ENCODE results near the gene DDX10.
"Not testable (repeated sequence)": the region's sequence is repeated elsewhere in the genome, so short reads cannot be mapped to it uniquely, and the experiment has no call there.

DDX10 gene

DNA sequence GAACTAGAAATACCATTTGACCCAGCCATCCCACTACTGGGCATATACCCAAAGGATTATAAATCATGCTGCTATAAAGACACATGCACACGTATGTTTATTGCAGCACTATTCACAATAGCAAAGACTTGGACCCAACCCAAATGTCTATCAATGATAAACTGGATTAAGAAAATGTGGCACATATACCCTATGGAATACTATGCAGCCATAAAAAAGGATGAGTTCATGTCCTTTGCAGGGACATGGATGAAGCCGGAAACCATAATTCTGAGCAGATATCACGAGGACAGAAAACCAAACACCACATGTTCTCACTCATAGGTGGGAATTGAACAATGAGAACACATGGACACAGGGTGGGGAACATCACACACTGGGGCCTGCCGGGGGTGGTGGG is 114.3 kb downstream of the DDX10 start:
- DNase-seq = not testable (repeated sequence)

DNA sequence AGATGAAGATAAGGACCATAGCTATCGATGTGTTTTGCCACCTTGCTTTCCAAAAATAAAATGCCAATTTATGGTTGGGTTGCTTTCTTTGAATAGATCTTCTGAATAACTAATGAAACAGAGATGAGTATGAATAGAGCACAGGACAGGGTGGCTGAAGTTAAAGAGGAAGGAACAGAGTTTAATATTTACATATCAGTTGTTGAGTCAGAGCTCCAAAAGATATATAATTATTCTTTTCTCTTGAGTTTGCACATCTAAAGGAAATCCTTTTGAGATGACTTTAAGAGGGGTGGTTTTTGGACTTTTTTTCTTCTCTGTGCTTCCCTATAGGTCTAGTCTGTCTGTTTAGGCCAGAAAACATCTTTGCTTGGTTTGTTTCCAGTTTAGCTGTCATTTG is 115.2 kb downstream of the DDX10 start:
- no peak for DNase-seq

DNA sequence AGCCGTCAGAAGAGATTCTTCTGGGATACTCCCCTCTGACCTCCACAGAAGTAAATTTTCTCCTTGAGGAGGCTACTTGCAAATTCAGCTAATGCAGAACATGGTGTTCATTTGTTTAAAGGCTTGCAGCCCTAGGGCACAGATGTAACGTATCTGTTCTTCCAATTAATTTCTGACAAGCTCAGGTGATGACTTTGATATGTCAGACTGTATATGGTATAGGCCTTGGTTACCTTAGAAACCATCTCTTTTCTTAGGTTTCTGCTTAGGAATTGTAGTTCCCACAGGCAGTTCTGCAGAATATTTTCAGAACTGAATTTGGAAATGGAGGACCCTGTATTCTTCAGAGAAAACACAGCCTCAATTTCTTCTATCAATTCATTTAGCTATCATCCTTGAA is 117.1 kb downstream of the DDX10 start:
- no peak for DNase-seq

DNA sequence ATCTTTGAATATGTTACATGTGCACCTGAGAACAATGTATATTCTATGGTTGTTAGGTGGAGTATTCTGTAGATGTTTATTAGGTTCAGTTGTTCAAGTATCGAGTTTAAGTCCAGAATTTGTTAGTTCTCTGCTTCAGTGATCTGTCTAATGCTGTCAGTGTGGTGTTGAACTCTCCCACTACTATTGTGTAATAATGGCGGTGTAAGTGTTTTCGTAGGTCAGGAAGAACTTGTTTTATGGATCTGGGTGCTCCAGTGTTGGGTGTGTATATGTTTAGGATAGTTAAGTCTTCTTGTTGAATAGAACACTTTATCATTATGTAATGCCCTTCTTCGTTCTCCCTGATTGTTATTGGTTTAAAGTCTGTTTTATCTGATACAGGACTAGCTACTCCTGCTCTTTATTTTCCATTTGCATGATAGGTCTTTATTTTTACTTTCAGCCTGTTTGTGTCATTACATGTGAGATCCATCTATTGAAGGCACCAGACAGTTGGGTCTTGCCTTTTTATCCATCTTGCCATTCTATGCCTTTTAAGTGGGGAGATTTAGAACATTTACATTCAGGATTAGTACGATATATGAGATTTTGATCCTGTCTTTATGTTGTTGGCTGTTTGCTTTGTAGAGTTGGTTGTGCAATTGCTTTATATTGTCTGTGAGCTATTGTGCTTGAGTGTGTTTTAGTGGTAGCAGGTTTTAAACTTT is 121.6 kb downstream of the DDX10 start:
- no peak for DNase-seq

DNA sequence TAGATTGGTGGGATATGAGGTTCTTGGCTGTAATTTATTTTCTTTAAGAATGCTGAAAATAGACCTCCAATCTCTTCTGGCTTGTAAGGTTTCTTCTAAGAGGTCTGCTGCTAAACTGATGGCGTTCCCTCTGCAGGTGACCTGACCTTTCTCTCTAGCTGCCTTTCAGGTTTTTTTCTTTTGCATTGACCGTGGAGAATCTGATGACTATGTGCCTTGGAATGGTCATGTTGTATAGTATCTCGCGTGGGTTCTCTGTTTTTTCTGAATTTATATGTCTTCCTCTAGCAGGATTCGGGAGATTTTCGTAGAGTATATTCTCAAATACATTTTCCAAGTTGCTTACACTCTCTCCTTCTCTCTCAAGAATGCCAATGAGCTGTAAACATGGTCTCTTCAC is 122.2 kb downstream of the DDX10 start:
- no peak for DNase-seq

DNA sequence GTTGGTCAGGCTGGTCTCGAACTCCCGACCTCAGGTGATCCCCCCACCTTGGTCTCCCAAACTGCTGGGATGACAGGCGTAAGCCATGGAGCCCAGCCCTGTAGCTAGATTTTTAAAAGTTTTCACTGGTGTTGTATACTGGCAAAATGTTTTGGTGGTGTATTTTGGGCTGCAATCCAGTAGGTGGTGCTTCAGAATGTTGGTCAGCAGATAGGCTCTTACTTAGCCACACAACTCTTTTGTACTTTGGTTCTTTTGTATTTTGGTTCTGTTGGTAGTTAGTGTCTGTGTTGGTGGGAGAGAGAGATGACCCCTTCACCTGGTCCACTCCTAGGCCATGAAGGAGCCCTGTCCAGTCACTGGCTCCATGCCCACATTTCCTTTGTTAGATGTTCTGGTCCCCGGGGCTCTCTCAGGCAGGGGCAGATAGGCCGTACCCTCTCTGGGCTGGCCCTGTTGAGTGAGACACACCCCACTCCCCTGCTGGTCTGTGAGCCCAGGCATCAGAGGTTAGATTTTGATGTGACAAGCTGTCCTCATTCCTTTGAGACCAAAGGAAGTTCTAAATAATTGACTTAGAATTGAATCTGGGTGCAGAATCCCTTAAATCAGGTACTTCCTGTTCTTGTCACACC is 123.8 kb downstream of the DDX10 start:
- DNase-seq = no peak

DNA sequence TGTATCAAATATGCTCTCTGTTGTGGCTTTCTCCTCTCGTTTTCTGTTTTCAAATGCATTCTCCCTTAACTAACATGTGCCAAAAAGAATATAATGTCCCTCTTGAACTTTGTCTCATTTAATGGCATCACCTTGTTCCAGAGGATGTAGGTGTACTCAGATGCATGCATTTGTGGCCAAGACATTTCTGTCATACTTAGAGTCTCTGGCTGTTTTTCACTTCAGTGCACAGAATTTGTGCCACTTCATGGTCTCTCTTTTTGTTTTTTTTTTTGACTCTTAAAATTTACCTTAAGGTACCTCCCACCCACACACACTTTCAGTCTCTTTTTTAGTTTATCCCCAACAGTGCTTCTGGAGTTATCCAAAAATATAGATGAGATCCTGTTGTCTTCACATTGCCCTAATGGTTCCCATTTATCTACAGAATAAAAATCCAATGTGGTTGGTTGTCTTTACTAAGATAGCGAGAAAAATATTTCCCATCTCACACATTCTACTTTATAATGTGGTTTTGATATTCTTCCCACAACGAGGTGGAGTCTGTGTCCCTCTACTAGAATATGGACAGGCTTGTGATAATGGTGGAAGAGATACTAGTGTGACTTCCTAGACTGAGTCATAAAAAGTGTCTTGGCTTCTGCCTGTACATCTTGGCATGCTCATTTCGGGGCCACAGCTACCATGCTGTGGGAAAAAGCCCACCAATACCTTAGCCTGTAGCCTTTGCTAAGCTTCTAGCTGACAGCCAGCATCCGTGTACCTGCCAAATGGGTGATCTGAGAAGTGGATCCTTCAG is 125.8 kb downstream of the DDX10 start:
- DNase-seq = no peak

DNA sequence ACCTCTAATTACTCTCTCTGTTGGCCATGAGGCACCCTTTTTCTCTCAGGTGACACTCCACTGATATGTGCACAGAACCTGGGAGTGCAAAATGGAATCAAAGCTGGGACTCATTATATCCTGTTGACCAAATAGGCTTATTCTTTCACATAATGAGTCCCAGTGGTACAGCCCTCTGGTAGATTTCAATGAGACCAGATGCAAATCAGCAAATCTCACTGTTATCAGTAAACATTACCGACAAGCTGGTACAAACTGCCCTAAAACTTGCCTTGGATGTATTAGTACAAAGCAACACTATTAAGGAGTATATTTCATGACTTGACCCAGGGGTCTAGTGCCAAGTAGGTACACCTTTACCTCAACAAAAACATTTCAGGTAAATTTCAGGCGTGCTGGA is 128.3 kb downstream of the DDX10 start:
- no peak for DNase-seq

DNA sequence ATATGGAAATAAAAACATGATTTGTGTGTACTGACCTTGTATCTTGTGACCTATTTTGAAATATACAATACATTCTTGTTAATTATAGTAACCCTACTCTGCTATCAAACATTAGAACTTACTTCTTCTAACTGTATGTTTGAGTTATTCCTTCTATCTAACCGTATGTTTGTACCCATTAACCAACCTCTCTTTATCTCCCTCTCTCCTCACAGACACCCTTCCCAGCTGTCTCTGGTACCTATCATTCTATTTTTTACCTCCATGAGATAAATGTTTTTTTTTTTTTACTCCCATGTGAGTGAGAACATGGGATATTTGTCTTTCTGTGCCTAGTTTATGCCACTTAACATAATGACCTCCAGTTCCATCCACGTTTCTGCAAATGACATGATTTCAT is 128.7 kb downstream of the DDX10 start:
- DNase-seq = no peak

DNA sequence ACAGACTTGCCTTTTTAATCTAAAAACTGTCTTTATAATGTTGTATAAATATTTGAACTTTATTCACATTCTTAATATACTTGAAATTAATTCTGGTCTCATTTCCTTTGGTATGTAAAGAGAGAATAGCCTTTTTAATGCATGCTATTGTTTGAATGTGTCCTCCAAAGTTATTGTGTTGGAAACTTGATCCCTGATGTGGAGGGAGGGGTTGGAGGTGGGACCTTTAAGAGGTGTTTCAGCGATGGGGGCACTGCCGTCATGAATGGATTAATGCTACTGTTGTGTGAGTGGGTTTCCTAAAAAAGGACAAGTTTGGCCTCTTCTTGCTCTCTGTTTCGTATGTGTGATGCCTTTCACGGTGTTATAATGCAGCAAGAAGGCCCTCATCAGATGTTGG is 131.7 kb downstream of the DDX10 start:
- DNase-seq = no peak

DNA sequence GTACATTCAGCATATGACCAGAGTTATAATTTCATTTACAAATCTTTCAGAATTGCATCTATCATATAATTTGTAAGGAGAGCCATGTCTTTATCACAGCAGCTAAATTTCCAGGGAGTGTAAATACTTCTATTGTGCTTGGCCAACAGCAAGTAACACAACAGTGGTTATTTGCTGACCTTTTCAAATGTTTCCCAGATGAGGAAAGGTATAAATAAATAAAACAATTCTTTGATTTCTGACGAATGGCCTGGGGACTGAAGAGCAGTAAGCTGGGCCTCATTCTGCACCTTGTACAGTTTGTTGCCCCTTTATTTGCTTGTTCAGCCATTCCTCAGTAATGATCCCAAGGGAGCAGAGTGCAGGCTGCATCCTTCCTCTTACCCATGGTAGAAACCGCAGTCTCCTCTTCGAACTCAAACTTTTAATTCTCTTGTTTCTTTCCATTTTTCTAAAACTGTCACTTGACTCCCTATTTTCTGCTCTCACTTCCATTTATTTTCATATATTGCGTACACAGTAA is 132.8 kb downstream of the DDX10 start:
- DNase-seq = no peak

DNA sequence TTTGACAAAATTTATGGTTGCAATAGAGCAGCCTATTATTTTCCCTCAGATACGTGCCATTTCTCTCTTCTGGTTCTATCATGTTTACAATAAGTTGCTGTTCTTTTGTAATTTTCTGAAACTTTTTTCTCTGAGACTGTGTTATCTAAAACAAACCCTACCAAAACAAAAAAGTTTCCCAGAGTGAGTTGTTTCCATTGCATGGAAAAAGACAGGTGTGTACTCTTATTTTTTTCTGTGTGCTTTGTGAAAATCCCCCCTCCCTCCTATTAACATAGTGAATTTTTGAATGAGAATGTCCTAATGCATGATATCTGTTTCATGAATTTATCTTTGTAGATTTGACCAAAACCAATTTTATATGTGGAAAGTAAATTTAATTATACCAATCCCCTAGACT is 137.6 kb downstream of the DDX10 start:
- DNase-seq = no peak

DNA sequence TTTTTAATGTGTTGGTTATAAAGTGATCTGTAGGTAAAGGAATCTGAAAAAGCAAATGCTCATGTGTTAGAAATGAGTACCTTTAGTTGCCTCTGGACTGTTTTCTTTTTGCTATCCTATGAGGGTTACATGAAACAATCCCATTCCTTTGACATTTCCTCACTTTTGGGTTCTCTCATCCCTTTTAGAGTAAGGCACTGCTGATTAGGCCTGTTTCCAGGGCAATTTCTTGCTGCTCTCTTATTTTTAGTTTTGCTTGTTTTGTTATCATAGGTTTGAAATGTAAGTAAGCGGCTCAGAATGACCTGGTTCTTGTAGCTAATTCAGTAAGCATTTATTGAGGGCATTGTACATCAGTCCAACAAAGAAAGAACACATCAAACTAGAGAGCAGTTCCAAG is 138.9 kb downstream of the DDX10 start:
- DNase-seq = no peak

DNA sequence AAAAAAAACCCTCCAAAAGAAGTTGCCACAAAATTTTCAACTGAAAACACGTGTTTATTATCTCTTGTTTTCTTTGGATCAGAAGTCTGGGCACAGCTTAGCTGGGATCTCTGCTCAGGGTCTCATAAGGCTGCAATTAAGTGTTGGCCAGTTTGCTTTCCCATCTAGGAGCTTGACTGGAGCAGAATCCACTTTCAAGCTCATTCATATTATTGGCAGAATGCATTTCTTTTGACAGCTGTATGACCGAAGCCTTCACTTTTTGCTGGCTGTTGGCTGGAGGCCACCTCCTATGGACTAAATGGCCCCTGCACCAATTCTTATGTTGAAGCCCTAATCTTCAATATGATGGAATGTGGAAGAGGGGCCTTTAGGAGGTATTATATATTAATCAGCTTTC is 139.6 kb downstream of the DDX10 start:
- no peak for DNase-seq

DNA sequence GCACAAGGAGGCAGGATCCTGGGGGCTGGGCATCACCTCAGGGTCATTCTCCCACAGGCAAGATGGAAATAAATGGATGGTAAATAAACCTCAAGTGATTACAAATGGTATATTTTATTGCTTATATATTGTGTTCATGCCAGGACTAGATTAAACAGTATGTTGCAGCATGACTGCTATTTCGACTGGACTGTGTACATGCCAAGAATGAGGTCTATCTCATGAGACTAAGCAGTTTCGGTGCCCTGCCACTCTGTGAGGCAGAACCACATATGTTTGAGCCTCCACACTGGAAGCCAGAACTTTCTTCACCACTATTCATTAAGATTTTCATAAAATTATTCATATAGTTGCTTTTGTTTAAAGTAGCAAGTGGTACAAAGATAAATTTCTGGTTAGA is 140.2 kb downstream of the DDX10 start:
- DNase-seq = no peak

DNA sequence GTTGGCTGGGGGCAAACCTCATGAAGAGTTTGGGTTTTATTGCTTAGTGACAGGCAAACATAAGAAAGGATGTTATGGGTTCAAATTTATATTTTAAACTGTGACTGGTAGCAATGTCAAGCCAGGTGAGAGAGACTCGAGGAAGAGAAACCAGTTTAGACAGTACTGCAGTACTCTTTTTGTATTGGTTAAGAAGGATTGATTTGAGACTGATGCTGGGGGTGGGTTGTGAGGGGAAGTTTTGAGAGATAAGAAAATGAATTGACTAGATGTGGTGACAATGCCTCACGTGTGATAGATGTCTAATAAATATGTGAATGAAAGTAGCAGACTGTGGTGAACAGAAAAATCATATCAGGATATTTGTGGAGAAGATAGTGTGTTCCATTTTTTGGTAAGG is 142.4 kb downstream of the DDX10 start:
- DNase-seq = no peak

DNA sequence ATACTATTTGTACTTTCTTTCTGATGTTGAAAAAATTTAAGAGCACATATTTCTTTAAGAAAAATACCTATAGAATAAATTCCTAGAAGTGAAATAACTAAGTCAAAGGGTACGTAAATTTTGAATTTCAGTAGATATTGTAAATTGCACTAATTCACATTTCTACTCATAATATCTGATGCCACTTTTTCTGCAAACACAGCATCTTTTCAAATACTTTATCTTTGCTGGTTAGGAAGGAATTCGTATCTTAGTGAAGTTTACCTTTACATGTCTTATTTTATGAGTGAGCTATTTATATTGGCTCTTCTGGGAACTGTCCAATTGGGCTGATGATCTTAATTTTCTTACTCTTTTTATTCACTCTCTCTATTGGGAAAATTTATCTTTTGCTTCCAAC is 148.2 kb downstream of the DDX10 start:
- DNase-seq = no peak

DNA sequence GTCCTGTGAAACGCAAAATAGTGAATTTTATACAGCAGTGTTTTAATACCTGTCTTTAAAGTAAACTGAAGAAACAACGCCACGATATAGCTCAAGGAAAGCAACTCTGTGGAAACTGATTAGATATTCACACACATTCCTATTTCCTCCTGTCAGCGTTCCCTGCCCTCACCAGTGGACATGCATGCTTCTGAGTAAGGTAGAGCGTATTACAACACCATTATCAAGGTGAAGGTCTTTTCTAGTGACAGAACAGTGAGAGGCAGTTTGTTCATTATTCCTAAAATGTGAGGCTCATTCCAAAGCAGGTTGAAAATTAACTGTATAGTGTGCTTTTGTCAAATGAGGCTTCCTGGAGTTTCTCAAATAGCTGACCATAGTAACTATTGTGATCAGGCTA is 153.1 kb downstream of the DDX10 start:
- no peak for DNase-seq

DNA sequence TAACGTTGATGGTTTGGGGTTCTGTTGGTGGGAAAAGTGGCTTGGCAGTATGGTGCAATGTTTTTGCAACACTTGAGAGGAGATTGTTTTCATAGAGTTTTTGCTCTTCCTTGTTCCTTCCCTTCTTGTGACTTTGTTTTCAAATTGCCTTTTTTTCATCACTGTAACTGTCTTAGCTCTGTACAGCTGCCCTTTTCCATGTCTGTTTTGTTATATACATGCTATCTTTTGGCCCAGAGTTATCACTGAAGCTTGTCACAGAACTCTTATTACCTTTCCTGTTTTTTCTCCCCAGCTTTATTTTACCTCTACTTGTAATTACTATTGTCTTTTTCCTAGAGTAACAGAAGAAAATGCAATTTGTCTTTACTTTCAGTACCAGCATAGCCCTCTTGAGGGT is 154.1 kb downstream of the DDX10 start:
- no peak for DNase-seq

DNA sequence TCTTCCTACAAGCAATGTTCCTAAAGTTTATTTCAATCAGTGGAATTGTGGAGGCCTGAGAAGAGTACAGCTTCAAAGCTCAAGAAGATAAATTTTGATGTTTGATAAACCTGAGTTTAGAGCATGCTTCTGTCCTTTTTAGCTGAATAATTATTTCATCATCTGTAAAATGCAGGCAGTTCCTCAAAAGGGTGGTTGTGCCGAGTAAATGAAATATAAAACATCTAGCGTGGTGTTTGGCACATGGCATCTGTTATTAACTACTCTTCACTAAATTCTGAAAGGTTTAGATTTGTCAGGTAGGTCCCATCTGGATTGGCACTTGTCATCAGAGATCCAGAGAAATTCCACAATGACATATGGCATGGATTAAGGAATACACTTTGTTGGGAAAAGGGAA is 155.1 kb downstream of the DDX10 start:
- DNase-seq = no peak

DNA sequence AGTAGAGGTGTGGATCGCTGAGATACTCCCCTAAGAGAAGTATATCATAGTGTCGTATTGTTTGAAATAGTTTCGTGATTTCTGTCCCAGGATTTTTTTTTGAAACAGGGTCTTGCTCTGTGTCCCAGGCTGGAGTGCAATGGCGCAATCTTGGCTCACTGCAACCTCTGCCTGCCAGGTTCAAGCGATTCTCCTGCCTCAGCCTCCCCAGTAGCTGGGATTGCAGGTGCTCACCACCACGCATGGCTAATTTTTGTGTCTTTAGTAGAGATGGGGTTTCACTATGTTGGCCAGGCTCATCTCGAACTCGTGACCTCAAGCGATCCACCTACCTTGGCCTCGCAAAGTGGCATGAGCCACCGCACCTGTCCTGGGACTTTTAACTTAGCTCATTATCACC is 159.1 kb downstream of the DDX10 start:
- DNase-seq = not testable (repeated sequence)

DNA sequence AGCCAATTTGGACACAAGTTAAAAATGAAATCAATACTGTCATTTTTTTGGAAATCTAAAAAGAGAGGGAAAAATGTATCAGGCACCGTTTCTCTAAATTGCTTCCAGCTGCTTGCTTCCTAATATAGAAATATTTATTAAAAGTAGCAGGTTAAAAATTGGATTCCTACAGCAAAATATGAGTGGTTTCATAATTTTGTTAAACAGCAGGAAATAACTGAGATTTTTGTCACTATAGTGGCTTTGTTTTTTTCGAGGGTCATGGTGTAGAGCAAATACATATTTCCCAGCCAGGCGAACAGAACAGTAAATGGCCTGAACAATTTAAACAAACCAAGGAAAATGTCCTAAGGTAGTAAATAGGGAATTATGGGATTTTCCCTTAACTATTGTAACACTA is 159.7 kb downstream of the DDX10 start:
- no peak for DNase-seq

DNA sequence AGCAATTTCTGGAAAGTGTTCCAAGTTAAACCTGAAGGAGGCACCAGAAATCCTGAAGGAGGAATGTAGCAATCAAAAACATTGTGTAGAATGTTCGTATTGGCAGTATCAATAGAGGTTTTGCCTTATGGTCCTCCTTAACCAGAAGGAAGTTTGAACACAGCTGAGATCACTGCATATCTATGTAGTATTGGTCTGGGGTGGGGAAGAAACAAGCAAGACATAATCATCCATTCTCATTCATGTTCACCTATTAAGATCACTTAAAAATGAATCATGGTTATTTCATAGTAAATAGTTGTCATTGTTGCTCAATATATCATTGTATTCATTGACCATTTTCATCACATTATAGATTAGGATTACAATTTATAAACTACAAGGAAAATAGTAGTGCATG is 160.5 kb downstream of the DDX10 start:
- no peak for DNase-seq

DNA sequence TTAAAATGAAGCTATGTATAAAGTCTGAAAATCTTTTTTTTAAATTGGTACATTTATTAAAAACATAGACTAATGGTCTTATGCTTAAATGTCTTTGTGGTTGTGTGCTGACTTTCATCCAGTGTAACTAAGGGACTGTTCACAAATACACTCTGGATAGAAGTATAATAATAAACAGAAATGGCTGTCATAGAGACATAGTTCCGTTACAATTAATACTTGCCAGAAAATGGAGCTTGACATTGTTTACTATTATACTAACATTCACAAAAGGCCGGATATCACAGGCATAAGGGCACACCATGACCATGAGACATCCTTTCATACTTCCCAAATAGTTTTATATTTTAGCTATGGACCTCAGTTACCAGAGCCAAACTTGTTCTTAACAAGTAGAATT is 161.3 kb downstream of the DDX10 start:
- no peak for DNase-seq
